WTC11 (cell line): ENCODE measurements around the gene CELF1.

Source experiments
- CTCF ChIP-seq: fragments of 200-600 bp; IDR thresholded peaks from 2 replicates; pipeline ENCODE4 v1.8.0; 2022; ENCODE audit warnings: antibody characterized with exemption
- GABPB1 ChIP-seq: sonication (generic); formaldehyde crosslinking; IDR thresholded peaks from 2 replicates; pipeline ENCODE4 v1.8.1; 2023; ENCODE audit warnings: mild to moderate bottlenecking, missing genetic modification reagents
- MAX ChIP-seq: sonication (generic); formaldehyde crosslinking; IDR thresholded peaks from 2 replicates; pipeline ENCODE4 v1.8.0; 2022; ENCODE audit warnings: mild to moderate bottlenecking, missing genetic modification reagents
- NR3C1 ChIP-seq: sonication (generic); formaldehyde crosslinking; conservative IDR thresholded peaks from 2 replicates; pipeline ENCODE4 v1.8.1; 2023; ENCODE audit warnings: low read depth, mild to moderate bottlenecking, missing genetic modification reagents
- ZMAT4 ChIP-seq: fragments of 250-450 bp; sonication (Bioruptor Pico); IDR thresholded peaks from 2 replicates; pipeline ENCODE4 v1.9.0; 2021; ENCODE audit warnings: mild to moderate bottlenecking

GRCh38 chr11:47480762-47481161, 72.2 kb downstream of the CELF1 start:
- TF ChIP-seq GABPB1 (CRISPR knock-in tag) (no peak), NR3C1 (CRISPR knock-in tag) (no peak), ZMAT4 (CRISPR knock-in tag) (no peak), MAX (CRISPR knock-in tag) (no peak), CTCF (no peak)
